Erythroblast (primary cell): ENCODE measurements around the gene CCNL1.

ENCODE experiments used
- GATA1 ChIP-seq: IDR thresholded peaks from 2 replicates; pipeline ENCODE4 v1.6.1; 2011; ENCODE audit warnings: low read depth, mild to moderate bottlenecking, control low read depth, low read length, moderate library complexity
- POLR2A ChIP-seq: IDR thresholded peaks from 2 replicates; pipeline ENCODE4 v1.6.1; 2011; ENCODE audit warnings: mild to moderate bottlenecking, low read length

GRCh38 chr3:157201648-157202278, 41.8 kb upstream of the CCNL1 start:
- TF ChIP-seq POLR2A: no peak
- TF ChIP-seq GATA1: no peak
